HepG2 (cell line): ENCODE data around the gene RRP8. TPM values are rescaled to one million over a fixed set of nuclear protein-coding genes. Genes with fewer than 3 reads are reported as not detected.

Experiments used
- AHR ChIP-seq: IDR thresholded peaks from 2 replicates; pipeline ENCODE4 v1.6.1; 2018; ENCODE audit warnings: missing genetic modification reagents, missing compliant biosample characterization
- ETV5 ChIP-seq: IDR thresholded peaks from 2 replicates; pipeline ENCODE4 v1.6.1; 2018; ENCODE audit warnings: missing biosample characterization, missing genetic modification reagents, inconsistent platforms, borderline replicate concordance
- GABPB1 ChIP-seq: IDR thresholded peaks from 2 replicates; pipeline ENCODE4 v1.6.1; 2016; ENCODE audit warnings: mild to moderate bottlenecking, missing genetic modification reagents, moderate library complexity, missing compliant biosample characterization
- HNRNPK ChIP-seq: fragments of 200-400 bp; formaldehyde crosslinking; IDR thresholded peaks from 2 replicates; pipeline ENCODE4 v1.6.1; 2018; ENCODE audit warnings: low read length, low read depth, moderate library complexity, mild to moderate bottlenecking; ENCODE audit not compliant: poor library complexity, severe bottlenecking
- HNRNPLL ChIP-seq: fragments of 200-400 bp; formaldehyde crosslinking; IDR thresholded peaks from 2 replicates; pipeline ENCODE4 v1.6.1; 2017; ENCODE audit warnings: mild to moderate bottlenecking, low read depth, low read length; ENCODE audit not compliant: poor library complexity, severe bottlenecking
- MTA1 ChIP-seq: sonication (generic); formaldehyde crosslinking; IDR thresholded peaks from 2 replicates; pipeline ENCODE4 v1.4.0; 2020; ENCODE audit warnings: missing genetic modification reagents, mild to moderate bottlenecking, borderline replicate concordance
- NFKBIZ ChIP-seq: IDR thresholded peaks from 2 replicates; pipeline ENCODE4 v1.6.1; 2018; ENCODE audit warnings: missing genetic modification reagents, missing compliant biosample characterization
- SIX4 ChIP-seq: sonication (generic); formaldehyde crosslinking; IDR thresholded peaks from 2 replicates; pipeline ENCODE4 v1.4.0; 2020; ENCODE audit warnings: missing genetic modification reagents
- SOX13 ChIP-seq, 3 experiments: fragments of 450-650 bp in 1 of 3; sonication (generic) in 1 of 3; formaldehyde crosslinking in 1 of 3; IDR thresholded peaks in 2 of 3; conservative IDR thresholded peaks in 1 of 3; 2 replicates each; pipeline versions ENCODE4 v1.5.0 to v1.6.1; 2016 to 2020; ENCODE audit warnings: antibody characterized with exemption in 1 of 3, mild to moderate bottlenecking in 1 of 3, missing compliant biosample characterization in 1 of 3, missing genetic modification reagents in 1 of 3, moderate library complexity in 1 of 3
- ZMYM3 ChIP-seq: sonication (generic); formaldehyde crosslinking; IDR thresholded peaks from 2 replicates; pipeline ENCODE4 v1.5.1; 2020; ENCODE audit warnings: mild to moderate bottlenecking, missing genetic modification reagents
- ZNF33B ChIP-seq: sonication (generic); formaldehyde crosslinking; IDR thresholded peaks from 2 replicates; pipeline ENCODE4 v1.5.1; 2020; ENCODE audit warnings: mild to moderate bottlenecking, missing genetic modification reagents
- ZNF556 ChIP-seq: sonication (generic); formaldehyde crosslinking; IDR thresholded peaks from 2 replicates; pipeline ENCODE4 v1.4.0; 2020; ENCODE audit warnings: mild to moderate bottlenecking, missing genetic modification reagents, borderline replicate concordance
- ZNF746 ChIP-seq: sonication (generic); formaldehyde crosslinking; IDR thresholded peaks from 2 replicates; pipeline ENCODE4 v1.8.0; 2022; ENCODE audit warnings: mild to moderate bottlenecking, missing genetic modification reagents
- ZNF777 ChIP-seq: sonication (generic); formaldehyde crosslinking; IDR thresholded peaks from 2 replicates; pipeline ENCODE4 v1.4.0; 2020; ENCODE audit warnings: missing genetic modification reagents
- ZSCAN21 ChIP-seq: sonication (generic); formaldehyde crosslinking; IDR thresholded peaks from 2 replicates; pipeline ENCODE4 v1.8.0; 2022; ENCODE audit warnings: mild to moderate bottlenecking, missing genetic modification reagents, moderate library complexity, borderline replicate concordance
- polyA plus RNA-seq, 8 experiments: library from polyadenylated mRNA; depleted of rRNA in 3 of 8; stranded (reverse) in 7 of 8; unstranded in 1 of 8; fragments of >200 nt; fragmentation: Illumina TruSeq in 4 of 8; extraction: Trizol in 4 of 8; gene quantifications; 2 replicates each; pipeline versions ENCODE4 v1.2.1 to v1.2.3, GENCODE V29; 2011 to 2016; ENCODE audit warnings: low read depth in 4 of 8, missing spikeins in 1 of 8, mixed read lengths in 1 of 8; ENCODE audit not compliant: insufficient read depth in 1 of 8
- total RNA-seq, 5 experiments: library from RNA; depleted of rRNA; stranded (reverse); fragments of >200 nt; fragmentation: Illumina TruSeq; extraction: Trizol; gene quantifications; 2 replicates each; pipeline ENCODE4 v1.2.3, GENCODE V29; 2016; ENCODE audit warnings: low read depth in 1 of 5
- TF ChIP-seq, protein P1 (sequence below), 2 experiments: sonication (generic) in 1 of 2; formaldehyde crosslinking in 1 of 2; IDR thresholded peaks; 2 replicates each; pipeline versions ENCODE4 v1.6.1 to v1.9.0; 2014 to 2022; ENCODE audit warnings: antibody characterized with exemption in 1 of 2, borderline replicate concordance in 1 of 2, inconsistent platforms in 1 of 2, low read depth in 1 of 2, missing genetic modification reagents in 1 of 2
- TF ChIP-seq, protein P2 (sequence below): sonication (generic); formaldehyde crosslinking; IDR thresholded peaks from 2 replicates; pipeline ENCODE4 v1.4.0; 2020; ENCODE audit warnings: missing genetic modification reagents
- TF ChIP-seq, protein P3 (sequence below): sonication (generic); formaldehyde crosslinking; conservative IDR thresholded peaks from 2 replicates; pipeline ENCODE4 v1.4.0; 2020; ENCODE audit warnings: missing genetic modification reagents

The RRP8 gene
- total and polyA plus RNA-seq, 2 of the 13 experiments (the other 11 are each of a cell fraction or from before 2014, with no cell fraction given): 7.2 to 21.6 TPM

DNA sequence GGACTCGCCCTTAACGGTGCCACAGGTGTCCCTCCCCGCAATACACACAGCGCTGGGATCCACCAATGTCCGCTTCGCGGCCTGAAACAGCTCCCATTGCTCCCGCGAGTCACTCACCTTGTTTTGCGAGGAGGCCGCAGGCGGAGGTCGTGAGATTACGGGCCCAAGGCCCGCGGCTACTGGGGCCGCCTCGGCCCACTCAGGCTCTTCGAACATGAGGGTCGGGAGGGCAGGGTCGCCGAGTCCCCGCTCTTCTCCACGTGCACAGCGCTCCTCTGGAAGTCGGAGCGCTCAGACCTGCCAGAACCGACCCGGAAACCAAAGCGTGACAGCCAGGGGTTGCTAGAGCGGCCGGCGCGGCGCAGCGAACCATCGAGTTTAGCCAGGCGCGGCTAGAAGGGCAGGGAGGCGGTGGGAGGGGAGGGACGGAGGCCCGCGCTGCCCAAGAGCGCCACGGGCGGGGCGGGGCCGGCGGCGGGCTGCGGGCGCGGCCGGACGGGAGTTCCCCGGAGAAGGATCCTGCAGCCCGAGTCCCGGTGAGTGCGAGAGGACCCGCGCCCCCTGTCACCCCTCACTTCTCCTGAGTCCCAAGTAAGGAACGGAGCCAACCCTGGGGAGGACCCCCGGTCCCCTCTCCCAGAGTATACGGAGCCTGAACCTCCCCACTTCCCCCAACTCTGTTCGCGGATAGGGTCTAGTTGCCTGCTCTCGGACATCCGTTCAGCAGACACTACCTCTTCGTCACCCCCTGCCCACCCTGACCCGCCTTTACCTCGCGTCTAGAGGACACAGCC, at the start of gene RRP8, which contains the start of gene ILK (continued):
- TF ChIP-seq, protein P1, sequence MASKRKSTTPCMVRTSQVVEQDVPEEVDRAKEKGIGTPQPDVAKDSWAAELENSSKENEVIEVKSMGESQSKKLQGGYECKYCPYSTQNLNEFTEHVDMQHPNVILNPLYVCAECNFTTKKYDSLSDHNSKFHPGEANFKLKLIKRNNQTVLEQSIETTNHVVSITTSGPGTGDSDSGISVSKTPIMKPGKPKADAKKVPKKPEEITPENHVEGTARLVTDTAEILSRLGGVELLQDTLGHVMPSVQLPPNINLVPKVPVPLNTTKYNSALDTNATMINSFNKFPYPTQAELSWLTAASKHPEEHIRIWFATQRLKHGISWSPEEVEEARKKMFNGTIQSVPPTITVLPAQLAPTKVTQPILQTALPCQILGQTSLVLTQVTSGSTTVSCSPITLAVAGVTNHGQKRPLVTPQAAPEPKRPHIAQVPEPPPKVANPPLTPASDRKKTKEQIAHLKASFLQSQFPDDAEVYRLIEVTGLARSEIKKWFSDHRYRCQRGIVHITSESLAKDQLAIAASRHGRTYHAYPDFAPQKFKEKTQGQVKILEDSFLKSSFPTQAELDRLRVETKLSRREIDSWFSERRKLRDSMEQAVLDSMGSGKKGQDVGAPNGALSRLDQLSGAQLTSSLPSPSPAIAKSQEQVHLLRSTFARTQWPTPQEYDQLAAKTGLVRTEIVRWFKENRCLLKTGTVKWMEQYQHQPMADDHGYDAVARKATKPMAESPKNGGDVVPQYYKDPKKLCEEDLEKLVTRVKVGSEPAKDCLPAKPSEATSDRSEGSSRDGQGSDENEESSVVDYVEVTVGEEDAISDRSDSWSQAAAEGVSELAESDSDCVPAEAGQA (IDR thresholded peaks at IDR 0.05; ENCODE audit: low read depth): peak; percentile 77
- TF ChIP-seq, protein P1 (CRISPR knock-in tag; IDR thresholded peaks at IDR 0.05; ENCODE audit: borderline replicate concordance): no peak
- peak; percentile 68 for TF ChIP-seq HNRNPLL
- peak; percentile 96 for TF ChIP-seq ZNF556
- TF ChIP-seq, protein P2, sequence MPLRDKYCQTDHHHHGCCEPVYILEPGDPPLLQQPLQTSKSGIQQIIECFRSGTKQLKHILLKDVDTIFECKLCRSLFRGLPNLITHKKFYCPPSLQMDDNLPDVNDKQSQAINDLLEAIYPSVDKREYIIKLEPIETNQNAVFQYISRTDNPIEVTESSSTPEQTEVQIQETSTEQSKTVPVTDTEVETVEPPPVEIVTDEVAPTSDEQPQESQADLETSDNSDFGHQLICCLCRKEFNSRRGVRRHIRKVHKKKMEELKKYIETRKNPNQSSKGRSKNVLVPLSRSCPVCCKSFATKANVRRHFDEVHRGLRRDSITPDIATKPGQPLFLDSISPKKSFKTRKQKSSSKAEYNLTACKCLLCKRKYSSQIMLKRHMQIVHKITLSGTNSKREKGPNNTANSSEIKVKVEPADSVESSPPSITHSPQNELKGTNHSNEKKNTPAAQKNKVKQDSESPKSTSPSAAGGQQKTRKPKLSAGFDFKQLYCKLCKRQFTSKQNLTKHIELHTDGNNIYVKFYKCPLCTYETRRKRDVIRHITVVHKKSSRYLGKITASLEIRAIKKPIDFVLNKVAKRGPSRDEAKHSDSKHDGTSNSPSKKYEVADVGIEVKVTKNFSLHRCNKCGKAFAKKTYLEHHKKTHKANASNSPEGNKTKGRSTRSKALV (CRISPR knock-in tag): peak; percentile 63; the same call in 1 of the 2 replicates
- peak; percentile 48; the same call in 1 of the 2 replicates for TF ChIP-seq ZMYM3
- peak; percentile 74; the same call in 1 of the 2 replicates for TF ChIP-seq ZNF746 (CRISPR knock-in tag)
- TF ChIP-seq ZNF777 (CRISPR knock-in tag): peak; percentile 29; the same call in 1 of the 2 replicates
- TF ChIP-seq GABPB1 (CRISPR knock-in tag): peak; percentile 94
- peak; percentile 91; the same call in 1 of the 2 replicates for TF ChIP-seq ZSCAN21 (CRISPR knock-in tag)
- TF ChIP-seq ZNF33B: peak; percentile 84
- TF ChIP-seq SOX13 (IDR thresholded peaks at IDR 0.05): peak; percentile 37; the same call in 1 of the 2 replicates
- TF ChIP-seq SOX13 (CRISPR knock-in tag; conservative IDR thresholded peaks at IDR 0.05 in 1 of 2, IDR thresholded peaks at IDR 0.05 in 1 of 2): peak in 1 of 2 experiments; percentile 50; a peak in 1 of 4 replicates
- peak; percentile 74; the same call in 1 of the 2 replicates for TF ChIP-seq AHR (CRISPR knock-in tag)
- TF ChIP-seq HNRNPK: peak; percentile 77
- peak; percentile 75; the same call in 1 of the 2 replicates for TF ChIP-seq ETV5 (CRISPR knock-in tag)
- TF ChIP-seq NFKBIZ: peak; percentile 74
- peak; percentile 81; the same call in 1 of the 2 replicates for TF ChIP-seq MTA1 (CRISPR knock-in tag)
- TF ChIP-seq SIX4: peak; percentile 35; the same call in 1 of the 2 replicates
- TF ChIP-seq, protein P3, sequence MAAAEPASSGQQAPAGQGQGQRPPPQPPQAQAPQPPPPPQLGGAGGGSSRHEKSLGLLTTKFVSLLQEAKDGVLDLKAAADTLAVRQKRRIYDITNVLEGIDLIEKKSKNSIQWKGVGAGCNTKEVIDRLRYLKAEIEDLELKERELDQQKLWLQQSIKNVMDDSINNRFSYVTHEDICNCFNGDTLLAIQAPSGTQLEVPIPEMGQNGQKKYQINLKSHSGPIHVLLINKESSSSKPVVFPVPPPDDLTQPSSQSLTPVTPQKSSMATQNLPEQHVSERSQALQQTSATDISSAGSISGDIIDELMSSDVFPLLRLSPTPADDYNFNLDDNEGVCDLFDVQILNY (CRISPR knock-in tag): no peak
